SK-N-SH treated with all-trans-retinoic acid at 6 μM for 48 hours (cell line): ENCODE measurements around the gene MITF.

Experiments
- PATZ1 ChIP-seq: fragments of 250-450 bp; sonication (Bioruptor Pico); IDR thresholded peaks from 2 replicates; pipeline ENCODE4 v1.8.0; 2020; ENCODE audit warnings: mild to moderate bottlenecking, moderate library complexity, borderline replicate concordance
- PPARA ChIP-seq: fragments of 250-450 bp; sonication (Bioruptor Pico); IDR thresholded peaks from 2 replicates; pipeline ENCODE4 v1.5.0; 2020; ENCODE audit warnings: mild to moderate bottlenecking, borderline replicate concordance
- SNAI2 ChIP-seq: fragments of 250-450 bp; sonication (Bioruptor Pico); IDR thresholded peaks from 2 replicates; pipeline ENCODE4 v1.5.0; 2020; ENCODE audit warnings: mild to moderate bottlenecking, moderate library complexity
- TOX ChIP-seq: fragments of 250-450 bp; sonication (Bioruptor Pico); IDR thresholded peaks from 2 replicates; pipeline ENCODE4 v1.8.0; 2021; ENCODE audit warnings: mild to moderate bottlenecking, moderate library complexity, borderline replicate concordance
- ZFP30 ChIP-seq: fragments of 450-650 bp; formaldehyde crosslinking; IDR thresholded peaks from 2 replicates; pipeline ENCODE4 v1.5.0; 2022; ENCODE audit warnings: mild to moderate bottlenecking, moderate library complexity
- ZNF8 ChIP-seq: fragments of 450-650 bp; formaldehyde crosslinking; IDR thresholded peaks from 2 replicates; pipeline ENCODE4 v1.5.0; 2020; ENCODE audit warnings: mild to moderate bottlenecking, moderate library complexity
- TF ChIP-seq, protein P1 (sequence below): fragments of 250-450 bp; sonication (Bioruptor Pico); IDR thresholded peaks from 2 replicates; pipeline ENCODE4 v1.5.1; 2020; ENCODE audit warnings: low read depth, mild to moderate bottlenecking, moderate library complexity

DNA sequence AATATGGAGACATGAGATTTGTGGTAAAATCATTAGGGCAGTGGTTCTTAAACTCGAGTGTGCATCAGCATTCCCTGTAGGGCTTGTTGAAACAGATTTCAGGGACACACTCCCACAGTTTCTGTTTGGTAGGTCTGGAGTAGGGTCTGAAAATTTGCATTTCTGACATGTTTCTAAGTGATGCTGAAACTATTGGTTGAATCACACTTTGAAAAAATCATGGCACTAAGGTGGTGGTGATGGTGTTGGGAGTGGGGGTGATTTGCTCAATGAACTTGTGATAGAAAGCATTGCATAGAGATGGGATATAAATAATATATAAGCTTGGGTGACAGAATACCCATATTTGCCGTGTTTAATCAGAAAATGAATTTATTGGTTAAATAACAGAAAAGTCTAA lies 11.3 kb downstream of the MITF start:
- TF ChIP-seq, protein P1, sequence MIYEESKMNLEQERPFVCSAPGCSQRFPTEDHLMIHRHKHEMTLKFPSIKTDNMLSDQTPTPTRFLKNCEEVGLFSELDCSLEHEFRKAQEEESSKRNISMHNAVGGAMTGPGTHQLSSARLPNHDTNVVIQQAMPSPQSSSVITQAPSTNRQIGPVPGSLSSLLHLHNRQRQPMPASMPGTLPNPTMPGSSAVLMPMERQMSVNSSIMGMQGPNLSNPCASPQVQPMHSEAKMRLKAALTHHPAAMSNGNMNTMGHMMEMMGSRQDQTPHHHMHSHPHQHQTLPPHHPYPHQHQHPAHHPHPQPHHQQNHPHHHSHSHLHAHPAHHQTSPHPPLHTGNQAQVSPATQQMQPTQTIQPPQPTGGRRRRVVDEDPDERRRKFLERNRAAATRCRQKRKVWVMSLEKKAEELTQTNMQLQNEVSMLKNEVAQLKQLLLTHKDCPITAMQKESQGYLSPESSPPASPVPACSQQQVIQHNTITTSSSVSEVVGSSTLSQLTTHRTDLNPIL (CRISPR knock-in tag), result no peak
- no peak for TF ChIP-seq PATZ1 (CRISPR knock-in tag)
- TF ChIP-seq SNAI2 (CRISPR knock-in tag), result no peak
- no peak for TF ChIP-seq ZNF8 (CRISPR knock-in tag)
- no peak for TF ChIP-seq ZFP30 (CRISPR knock-in tag)
- no peak for TF ChIP-seq PPARA (CRISPR knock-in tag)
- no peak for TF ChIP-seq TOX (CRISPR knock-in tag)
